Lower lobe of right lung (tissue), 2 donors: ENCODE data around the gene SH3RF3. TPM values are rescaled to one million over a fixed set of nuclear protein-coding genes. Genes with fewer than 3 reads are reported as not detected.

Source experiments
- ATAC-seq, 2 donors: fragments of 200-7000 bp; cut with Tn5 transposase; one replicate each; pipeline ENCODE4 v1.9.1; 2020 to 2022; ENCODE audit warnings: mild to moderate bottlenecking in 2 of 2, moderate library complexity in 2 of 2
- DNase-seq: peaks from one replicate; pipeline ENCODE4 v3.0.0-alpha.2; 2020
- H3K27ac ChIP-seq: fragments of 200-600 bp; one replicate; pipeline ENCODE4 v1.8.0; 2022
- H3K27me3 ChIP-seq: fragments of 200-600 bp; one replicate; pipeline ENCODE4 v1.8.0; 2022; ENCODE audit warnings: low read depth
- H3K36me3 ChIP-seq: fragments of 200-600 bp; one replicate; pipeline ENCODE4 v1.8.0; 2022; ENCODE audit warnings: mild to moderate bottlenecking
- H3K4me1 ChIP-seq: fragments of 200-600 bp; one replicate; pipeline ENCODE4 v1.8.0; 2022
- H3K4me3 ChIP-seq: fragments of 200-600 bp; one replicate; pipeline ENCODE4 v1.8.0; 2022; ENCODE audit warnings: mild to moderate bottlenecking
- H3K9me3 ChIP-seq: fragments of 200-600 bp; one replicate; pipeline ENCODE4 v1.8.0; 2022
- CTCF ChIP-seq: fragments of 200-600 bp; IDR thresholded peaks from one replicate; pipeline ENCODE4 v1.8.0; 2022; ENCODE audit warnings: antibody characterized with exemption, mild to moderate bottlenecking
- intact Hi-C: fragments of 100-400 bp; cut with DNase I; formaldehyde crosslinking; loops from one replicate; pipeline ENCODE4 v1.11.0; 2022
- total RNA-seq: library from RNA; stranded (reverse); fragmentation: NEBNext Ultra II Directional; extraction: Animal tissue kit (Norgen Biotek cat#: 25700); gene quantifications from one replicate; pipeline ENCODE4 v1.2.1, GENCODE V29; 2021
- donor health status: DM: no; HTN: yes; CAD: no; lungs with severe emphysema.

The SH3RF3 gene
- total RNA-seq, 1 donor from 2014 or later, result 5.7 TPM

- no peaks in the 10 kb centered on the region for H3K36me3 ChIP-seq
- no peaks in the 10 kb centered on the region for H3K9me3 ChIP-seq
- H3K4me3 ChIP-seq, result no peak overlapping the region
- ATAC-seq, result no peak
- peak; percentile 24 for DNase-seq
- no peaks in the 10 kb centered on the region for H3K27me3 ChIP-seq
- TF ChIP-seq CTCF, result no peak
- H3K27ac ChIP-seq, result no peak overlapping the region
- intact Hi-C loops, result no loop called here
- H3K4me1 ChIP-seq, result peaks cover 15% of the 10 kb centered on the region
These were observed 290.3 kb downstream of the SH3RF3 start for GRCh38 chr2:109419171-109419756.

GRCh38 chr2:109419960-109420370 lies 291.0 kb downstream of the SH3RF3 start:
- Histone ChIP-seq H3K36me3 (no peaks in the 10 kb centered on the region), H3K27me3 (no peaks in the 10 kb centered on the region), H3K4me1 (peaks cover 15% of the 10 kb centered on the region), H3K4me3 (no peak overlapping the region), H3K27ac (no peak overlapping the region), H3K9me3 (no peaks in the 10 kb centered on the region)
- TF ChIP-seq CTCF, result no peak
- DNase-seq (peak; percentile 30), ATAC-seq (peak; percentile 40 to 65)
- intact Hi-C loops, result no loop called here

GRCh38 chr2:109421101-109421500 lies 292.1 kb downstream of the SH3RF3 start:
- Histone ChIP-seq H3K9me3 (no peaks in the 10 kb centered on the region), H3K27me3 (no peaks in the 10 kb centered on the region), H3K36me3 (no peaks in the 10 kb centered on the region), H3K4me3 (no peak overlapping the region), H3K27ac (no peak overlapping the region), H3K4me1 (peaks cover 15% of the 10 kb centered on the region)
- TF ChIP-seq CTCF, result no peak
- DNase-seq, result peak; percentile 22
- intact Hi-C loops, result no loop called here
- peak in 1 of 2 donors; percentile 43 for ATAC-seq

- Histone ChIP-seq H3K4me1 (peaks cover 15% of the 10 kb centered on the region), H3K36me3 (no peaks in the 10 kb centered on the region), H3K27me3 (no peaks in the 10 kb centered on the region), H3K9me3 (no peaks in the 10 kb centered on the region), H3K27ac (no peak overlapping the region), H3K4me3 (no peak overlapping the region)
- DNase-seq (peak; percentile 14), ATAC-seq (no peak)
- TF ChIP-seq CTCF, result no peak
- intact Hi-C loops, result no loop called here
These were observed 292.6 kb downstream of the SH3RF3 start for GRCh38 chr2:109421642-109422041.

- Histone ChIP-seq H3K36me3 (no peaks in the 10 kb centered on the region), H3K27me3 (no peaks in the 10 kb centered on the region), H3K27ac (no peak overlapping the region), H3K4me1 (peaks cover 15% of the 10 kb centered on the region), H3K4me3 (no peak overlapping the region), H3K9me3 (no peaks in the 10 kb centered on the region)
- no peak for TF ChIP-seq CTCF
- intact Hi-C loops, result no loop called here
- ATAC-seq, result no peak
- peak; percentile 10 for DNase-seq
These were observed 293.2 kb downstream of the SH3RF3 start for GRCh38 chr2:109422071-109422757.
